Measurements from ENCODE around the gene HHIPL1. TPM values are rescaled to one million over a fixed set of nuclear protein-coding genes. Genes with fewer than 3 reads are reported as not detected.

Gene HHIPL1
- total RNA-seq, 2 experiments from 2014 or later = not detected

GRCh38 chr14:99691111-99691885 lies 46.4 kb downstream of the HHIPL1 start:
- ChIA-PET CTCF (interaction anchor here (0.8 kb wide), 1 partner anchor 9 kb away, joined by 3 read pairs; no protein-coding TSS in a partner anchor), POLR2A (no interaction called here)

DNA sequence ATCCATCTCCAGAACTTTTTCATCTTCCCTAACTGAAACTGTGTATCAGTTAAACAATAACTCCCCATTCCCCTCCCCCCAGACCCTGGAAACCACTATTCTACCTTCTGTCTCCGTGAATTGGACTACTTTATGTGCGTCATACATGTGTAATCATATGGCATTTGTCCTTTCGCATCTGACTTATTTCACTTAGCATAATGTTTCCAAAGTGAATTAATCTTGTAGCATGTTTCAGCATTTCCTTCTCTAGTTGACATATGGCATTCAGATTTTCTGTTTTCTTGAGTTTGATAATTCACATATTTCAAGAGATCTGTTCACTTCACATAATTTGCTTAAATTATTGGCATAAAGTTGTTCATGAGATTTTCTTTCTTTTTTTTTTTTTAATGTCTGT lies 49.0 kb downstream of the HHIPL1 start:
- no peaks in the 10 kb centered on the region for H3K9me3 Mint-ChIP-seq (ENCODE audit: insufficient read depth)
- ATAC-seq (no peak), DNase-seq (no peak)
- H3K4me1 Mint-ChIP-seq (ENCODE audit: low read depth) = peaks cover 5% of the 10 kb centered on the region
- no peak overlapping the region for H3K27ac Mint-ChIP-seq
- peaks cover 28% of the 10 kb centered on the region for H3K27me3 Mint-ChIP-seq (ENCODE audit: low read depth)
- ChIA-PET CTCF (no interaction called here), POLR2A (no interaction called here)
- no peak overlapping the region for H3K4me3 Mint-ChIP-seq
- no peaks in the 10 kb centered on the region for H3K36me3 Mint-ChIP-seq (ENCODE audit: low read depth)

More at GRCh38 chr14:99691111-99691885, 46.4 kb downstream of the HHIPL1 start:
- Mint-ChIP-seq H3K36me3 (ENCODE audit: low read depth) (no peaks in the 10 kb centered on the region), H3K4me3 (no peak overlapping the region), H3K9me3 (ENCODE audit: insufficient read depth) (no peaks in the 10 kb centered on the region), H3K27me3 (ENCODE audit: low read depth) (peaks cover 32% of the 10 kb centered on the region), H3K4me1 (ENCODE audit: low read depth) (peaks cover 16% of the 10 kb centered on the region), H3K27ac (no peak overlapping the region)
- DNase-seq (peak; percentile 18), ATAC-seq (no peak)

- ChIA-PET POLR2A (no interaction called here), CTCF (no interaction called here)
- Mint-ChIP-seq H3K27me3 (ENCODE audit: low read depth) (peaks cover 17% of the 10 kb centered on the region), H3K4me3 (no peak overlapping the region), H3K36me3 (ENCODE audit: low read depth) (no peaks in the 10 kb centered on the region), H3K9me3 (ENCODE audit: insufficient read depth) (peaks cover 1% of the 10 kb centered on the region), H3K27ac (no peak overlapping the region), H3K4me1 (ENCODE audit: low read depth) (peaks cover 11% of the 10 kb centered on the region)
- ATAC-seq (no peak), DNase-seq (no peak)
These were observed 52.0 kb downstream of the HHIPL1 start for GRCh38 chr14:99696929-99697328.

GRCh38 chr14:99698236-99698635 lies 53.3 kb downstream of the HHIPL1 start:
- ATAC-seq (no peak), DNase-seq (no peak)
- POLR2A ChIA-PET = no interaction called here
- Mint-ChIP-seq H3K27ac (no peak overlapping the region), H3K4me1 (ENCODE audit: low read depth) (peaks cover 11% of the 10 kb centered on the region), H3K27me3 (ENCODE audit: low read depth) (peaks cover 15% of the 10 kb centered on the region), H3K9me3 (ENCODE audit: insufficient read depth) (peaks cover 9% of the 10 kb centered on the region), H3K4me3 (no peak overlapping the region), H3K36me3 (ENCODE audit: low read depth) (peaks cover 3% of the 10 kb centered on the region)
- CTCF ChIA-PET = interaction anchor here (1.0 kb wide), 1 partner anchor 14 kb away, joined by 4 read pairs; the partner anchor contains the start of gene CYP46A1

DNA sequence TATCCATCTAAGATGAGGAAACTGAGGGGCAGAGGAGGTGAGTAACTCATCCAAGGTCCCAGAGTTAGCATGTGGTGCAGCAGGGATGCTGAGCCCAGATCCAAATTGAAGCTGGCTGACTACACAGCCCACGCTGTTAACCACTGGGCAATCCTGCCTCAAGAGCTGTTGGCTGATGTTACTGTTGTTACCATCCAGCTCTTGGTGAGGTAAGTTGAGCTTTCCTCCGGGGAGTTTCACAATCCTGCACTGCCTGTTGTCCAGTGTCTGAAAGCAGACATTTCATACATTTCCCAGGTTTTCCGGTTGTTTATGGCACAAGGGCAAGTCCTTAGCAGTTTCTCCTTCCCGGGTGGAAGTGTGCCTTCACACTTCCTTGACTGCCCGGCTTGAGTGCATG lies 53.7 kb downstream of the HHIPL1 start:
- POLR2A ChIA-PET = no interaction called here
- CTCF ChIA-PET = interaction anchor here (1.0 kb wide), 1 partner anchor 14 kb away, joined by 4 read pairs; the partner anchor contains the start of gene CYP46A1
- ATAC-seq = no peak
- H3K36me3 Mint-ChIP-seq (ENCODE audit: low read depth) = peaks cover 6% of the 10 kb centered on the region
- no peak overlapping the region for H3K27ac Mint-ChIP-seq
- H3K4me3 Mint-ChIP-seq = no peak overlapping the region
- H3K27me3 Mint-ChIP-seq (ENCODE audit: low read depth) = peaks cover 15% of the 10 kb centered on the region
- H3K4me1 Mint-ChIP-seq (ENCODE audit: low read depth) = peaks cover 11% of the 10 kb centered on the region
- peak; percentile 15 for DNase-seq
- H3K9me3 Mint-ChIP-seq (ENCODE audit: insufficient read depth) = peaks cover 13% of the 10 kb centered on the region

DNA sequence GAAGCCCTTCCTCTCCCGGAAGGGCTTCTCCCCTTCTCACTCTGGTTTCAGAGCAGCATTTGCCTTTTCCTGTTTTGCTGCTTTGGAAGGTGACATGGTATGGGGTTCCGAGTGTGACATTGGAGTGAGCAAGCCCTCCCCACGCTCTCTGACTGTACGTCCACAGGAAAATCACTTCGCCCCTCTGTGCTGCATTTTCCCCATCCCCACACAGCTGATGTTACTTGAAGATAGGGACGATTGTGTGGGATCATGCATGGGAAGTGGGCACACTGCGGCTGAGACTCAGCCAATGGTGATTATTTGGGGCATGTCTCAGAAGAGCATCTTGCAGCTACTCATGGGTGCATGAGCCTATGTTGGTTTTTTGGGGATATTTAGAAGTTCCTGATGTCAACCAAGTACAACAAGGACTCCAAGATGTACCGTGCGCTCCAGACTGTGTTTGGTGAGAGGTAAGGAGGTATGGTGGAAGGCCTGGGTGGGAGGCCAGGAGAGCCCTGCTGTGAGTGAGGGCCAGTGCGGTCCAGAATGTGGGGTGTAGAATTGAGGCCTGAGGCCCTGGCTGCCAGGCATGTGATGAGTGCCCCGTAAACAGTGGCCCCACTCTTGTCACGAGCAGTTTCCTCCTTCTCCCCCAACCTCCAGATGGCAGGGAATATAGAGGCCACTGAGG lies 54.3 kb downstream of the HHIPL1 start:
- Mint-ChIP-seq H3K9me3 (ENCODE audit: insufficient read depth) (peaks cover 19% of the 10 kb centered on the region), H3K4me1 (ENCODE audit: low read depth) (peaks cover 11% of the 10 kb centered on the region), H3K4me3 (no peak overlapping the region), H3K36me3 (ENCODE audit: low read depth) (peaks cover 6% of the 10 kb centered on the region), H3K27ac (no peak overlapping the region), H3K27me3 (ENCODE audit: low read depth) (peaks cover 11% of the 10 kb centered on the region)
- ATAC-seq = no peak
- CTCF ChIA-PET = interaction anchor here (1.0 kb wide), 1 partner anchor 15 kb away, joined by 4 read pairs; the partner anchor contains the start of gene CYP46A1
- peak; percentile 16 for DNase-seq
- POLR2A ChIA-PET = no interaction called here

- Mint-ChIP-seq H3K27me3 (ENCODE audit: low read depth) (peaks cover 8% of the 10 kb centered on the region), H3K36me3 (ENCODE audit: low read depth) (peaks cover 6% of the 10 kb centered on the region), H3K4me3 (no peak overlapping the region), H3K9me3 (ENCODE audit: insufficient read depth) (peaks cover 25% of the 10 kb centered on the region), H3K27ac (no peak overlapping the region), H3K4me1 (ENCODE audit: low read depth) (peaks cover 11% of the 10 kb centered on the region)
- POLR2A ChIA-PET = no interaction called here
- no peak for DNase-seq
- ATAC-seq = no peak
- CTCF ChIA-PET = no interaction called here
These were observed 54.9 kb downstream of the HHIPL1 start for GRCh38 chr14:99699861-99700260.

DNA sequence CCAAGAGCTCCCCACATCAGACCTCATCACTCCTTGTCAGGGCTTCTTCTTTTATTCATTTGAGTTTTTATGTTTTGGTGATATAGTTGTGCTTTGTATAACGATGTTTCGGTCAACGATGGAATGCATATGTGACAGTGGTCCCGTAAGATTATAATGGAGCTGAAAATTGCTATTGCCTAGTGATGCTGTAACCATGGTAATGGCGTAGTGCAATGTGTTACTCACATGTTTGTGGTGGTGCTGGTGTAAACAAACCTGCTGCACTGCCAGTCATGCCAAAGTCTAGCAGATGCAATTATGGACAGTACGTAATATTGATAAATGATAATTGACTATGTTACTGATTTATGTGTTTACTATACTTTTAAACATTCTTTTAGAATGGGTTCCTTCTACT lies 55.5 kb downstream of the HHIPL1 start:
- H3K4me3 Mint-ChIP-seq = no peak overlapping the region
- POLR2A ChIA-PET = no interaction called here
- peaks cover 25% of the 10 kb centered on the region for H3K9me3 Mint-ChIP-seq (ENCODE audit: insufficient read depth)
- CTCF ChIA-PET = interaction anchor here (1.0 kb wide), 1 partner anchor 184 kb away, joined by 3 read pairs; no protein-coding TSS in a partner anchor
- H3K4me1 Mint-ChIP-seq (ENCODE audit: low read depth) = peaks cover 11% of the 10 kb centered on the region
- ATAC-seq = no peak
- DNase-seq = no peak
- peaks cover 8% of the 10 kb centered on the region for H3K27me3 Mint-ChIP-seq (ENCODE audit: low read depth)
- H3K27ac Mint-ChIP-seq = no peak overlapping the region
- H3K36me3 Mint-ChIP-seq (ENCODE audit: low read depth) = peaks cover 6% of the 10 kb centered on the region

GRCh38 chr14:99701260-99701659 lies 56.3 kb downstream of the HHIPL1 start:
- DNase-seq (no peak), ATAC-seq (no peak)
- peaks cover 6% of the 10 kb centered on the region for H3K36me3 Mint-ChIP-seq (ENCODE audit: low read depth)
- peaks cover 8% of the 10 kb centered on the region for H3K27me3 Mint-ChIP-seq (ENCODE audit: low read depth)
- peaks cover 11% of the 10 kb centered on the region for H3K4me1 Mint-ChIP-seq (ENCODE audit: low read depth)
- H3K9me3 Mint-ChIP-seq (ENCODE audit: insufficient read depth) = peaks cover 25% of the 10 kb centered on the region
- H3K27ac Mint-ChIP-seq = no peak overlapping the region
- no peak overlapping the region for H3K4me3 Mint-ChIP-seq
- CTCF ChIA-PET = interaction anchor here (1.0 kb wide), 1 partner anchor 183 kb away, joined by 3 read pairs; no protein-coding TSS in a partner anchor
- POLR2A ChIA-PET = no interaction called here

- peaks cover 6% of the 10 kb centered on the region for H3K36me3 Mint-ChIP-seq (ENCODE audit: low read depth)
- no peak overlapping the region for H3K27ac Mint-ChIP-seq
- ATAC-seq (no peak), DNase-seq (no peak)
- no peak overlapping the region for H3K4me3 Mint-ChIP-seq
- ChIA-PET CTCF (no interaction called here), POLR2A (no interaction called here)
- peaks cover 3% of the 10 kb centered on the region for H3K27me3 Mint-ChIP-seq (ENCODE audit: low read depth)
- H3K9me3 Mint-ChIP-seq (ENCODE audit: insufficient read depth) = peaks cover 25% of the 10 kb centered on the region
- peaks cover 11% of the 10 kb centered on the region for H3K4me1 Mint-ChIP-seq (ENCODE audit: low read depth)
These were observed 57.2 kb downstream of the HHIPL1 start for GRCh38 chr14:99702115-99702514.

- ATAC-seq = no peak
- DNase-seq = no peak
- H3K27ac Mint-ChIP-seq = no peak overlapping the region
- peaks cover 6% of the 10 kb centered on the region for H3K36me3 Mint-ChIP-seq (ENCODE audit: low read depth)
- H3K4me3 Mint-ChIP-seq = no peak overlapping the region
- ChIA-PET CTCF (no interaction called here), POLR2A (no interaction called here)
- H3K9me3 Mint-ChIP-seq (ENCODE audit: insufficient read depth) = peaks cover 25% of the 10 kb centered on the region
- no peaks in the 10 kb centered on the region for H3K27me3 Mint-ChIP-seq (ENCODE audit: low read depth)
- peaks cover 11% of the 10 kb centered on the region for H3K4me1 Mint-ChIP-seq (ENCODE audit: low read depth)
These were observed 58.5 kb downstream of the HHIPL1 start for GRCh38 chr14:99703381-99703780.

DNA sequence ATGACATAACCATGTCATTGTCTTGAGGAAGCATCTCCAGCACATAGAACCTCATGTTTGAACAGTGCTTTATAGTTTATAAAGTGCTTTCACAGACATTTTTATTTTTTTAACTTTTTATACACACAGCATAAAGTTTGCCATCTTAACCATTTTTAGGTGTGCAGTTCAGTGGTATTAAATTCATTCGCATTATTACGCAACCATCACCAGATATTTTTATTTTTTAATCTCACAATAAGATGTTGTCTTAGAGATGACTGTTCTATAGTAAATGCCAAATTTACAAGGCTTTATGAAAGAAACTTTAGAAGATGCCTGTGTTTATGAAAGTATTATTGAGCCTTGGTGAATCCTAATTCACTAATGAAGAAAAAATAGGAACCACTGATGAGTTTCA lies 59.1 kb downstream of the HHIPL1 start:
- ATAC-seq (no peak), DNase-seq (no peak)
- no peak overlapping the region for H3K27ac Mint-ChIP-seq
- H3K4me3 Mint-ChIP-seq = no peak overlapping the region
- peaks cover 6% of the 10 kb centered on the region for H3K36me3 Mint-ChIP-seq (ENCODE audit: low read depth)
- peaks cover 2% of the 10 kb centered on the region for H3K27me3 Mint-ChIP-seq (ENCODE audit: low read depth)
- peaks cover 25% of the 10 kb centered on the region for H3K9me3 Mint-ChIP-seq (ENCODE audit: insufficient read depth)
- CTCF ChIA-PET = no interaction called here
- POLR2A ChIA-PET = no interaction called here
- peaks cover 5% of the 10 kb centered on the region for H3K4me1 Mint-ChIP-seq (ENCODE audit: low read depth)

Data from activated CD8-positive, alpha-beta T cell treated with anti-CD3 and anti-CD28 coated beads, Interleukin-2, amount 10 ng/mL, durations not matched to agents 7 days and 5 days (primary cell).